Liver (tissue), 9 donors: Measurements from ENCODE around the gene BASP1. TPM values are rescaled to one million over a fixed set of nuclear protein-coding genes. Genes with fewer than 3 reads are reported as not detected.

Experiments used
- DNase-seq: peaks from one replicate; pipeline ENCODE4 v3.0.0-alpha.2; 2017; ENCODE audit warnings: low spot score
- H3K27ac ChIP-seq, 2 donors: one replicate each; pipeline ENCODE4 v1.7.0; 2013; ENCODE audit warnings: inconsistent platforms in 2 of 2, low read length in 2 of 2, control low read depth in 1 of 2, low read depth in 1 of 2, mild to moderate bottlenecking in 1 of 2
- H3K27me3 ChIP-seq, 4 donors: one replicate each; pipeline versions ENCODE4 v1.6.1 to v1.7.0; 2013; ENCODE audit warnings: low read length in 3 of 4, inconsistent platforms in 1 of 4, mild to moderate bottlenecking in 1 of 4, moderate library complexity in 1 of 4; ENCODE audit not compliant: control insufficient read depth in 4 of 4, insufficient read depth in 4 of 4
- H3K36me3 ChIP-seq, 4 donors: one replicate each; pipeline versions ENCODE4 v1.6.1 to v1.7.0; 2013; ENCODE audit warnings: low read length in 3 of 4, mild to moderate bottlenecking in 3 of 4, low read depth in 1 of 4, moderate library complexity in 1 of 4; ENCODE audit not compliant: control insufficient read depth in 4 of 4, insufficient read depth in 3 of 4
- H3K4me1 ChIP-seq, 4 donors: one replicate each; pipeline versions ENCODE4 v1.6.1 to v1.7.0; 2013; ENCODE audit warnings: low read length in 3 of 4, mild to moderate bottlenecking in 3 of 4, moderate library complexity in 1 of 4; ENCODE audit not compliant: control insufficient read depth in 4 of 4, insufficient read depth in 4 of 4
- H3K4me3 ChIP-seq, 3 donors: one replicate each; pipeline versions ENCODE4 v1.6.1 to v1.7.0; 2013; ENCODE audit warnings: low read length in 3 of 3, control low read depth in 1 of 3, low read depth in 1 of 3, mild to moderate bottlenecking in 1 of 3
- H3K9ac ChIP-seq, 2 donors: one replicate each; pipeline ENCODE4 v1.7.0; 2013; ENCODE audit warnings: low read length in 2 of 2, mild to moderate bottlenecking in 2 of 2, moderate library complexity in 2 of 2, control low read depth in 1 of 2, low read depth in 1 of 2
- H3K9me3 ChIP-seq, 4 donors: one replicate each; pipeline versions ENCODE4 v1.6.1 to v1.7.0; 2013; ENCODE audit warnings: low read length in 3 of 4; ENCODE audit not compliant: control insufficient read depth in 4 of 4
- ATF3 ChIP-seq: IDR thresholded peaks from 2 replicates; pipeline ENCODE4 v1.6.1; 2016; ENCODE audit warnings: antibody characterized with exemption
- CTCF ChIP-seq: fragments of 150-350 bp; IDR thresholded peaks from 2 replicates; pipeline ENCODE4 v1.5.1; 2017; ENCODE audit warnings: improper control_type of control experiment, low read depth, low read length; ENCODE audit not compliant: missing input control
- EGR1 ChIP-seq, 2 donors: IDR thresholded peaks; 2 replicates each; pipeline ENCODE4 v1.6.1; 2016 to 2018; ENCODE audit warnings: antibody characterized with exemption in 2 of 2, low read depth in 2 of 2
- FOXA1 ChIP-seq: IDR thresholded peaks from 2 replicates; pipeline ENCODE4 v1.6.1; 2016; ENCODE audit warnings: antibody characterized with exemption
- FOXA2 ChIP-seq: IDR thresholded peaks from 2 replicates; pipeline ENCODE4 v1.6.1; 2016; ENCODE audit warnings: antibody characterized with exemption
- GABPA ChIP-seq, 2 donors: IDR thresholded peaks in 1 of 2; conservative IDR thresholded peaks in 1 of 2; 2 replicates each; pipeline ENCODE4 v1.6.1; 2016; ENCODE audit warnings: antibody characterized with exemption in 2 of 2, mild to moderate bottlenecking in 1 of 2, moderate library complexity in 1 of 2
- HNF4A ChIP-seq, 2 donors: conservative IDR thresholded peaks; 2 replicates each; pipeline ENCODE4 v1.6.1; 2016; ENCODE audit warnings: antibody characterized with exemption in 2 of 2, mild to moderate bottlenecking in 2 of 2
- HNF4G ChIP-seq: IDR thresholded peaks from 2 replicates; pipeline ENCODE4 v1.6.1; 2016; ENCODE audit warnings: antibody characterized with exemption
- MAX ChIP-seq: IDR thresholded peaks from 2 replicates; pipeline ENCODE4 v1.6.1; 2016; ENCODE audit warnings: antibody characterized with exemption
- NR2F2 ChIP-seq: IDR thresholded peaks from 2 replicates; pipeline ENCODE4 v1.6.1; 2016; ENCODE audit warnings: antibody characterized with exemption
- RAD21 ChIP-seq, 2 donors: IDR thresholded peaks; 2 replicates each; pipeline ENCODE4 v1.6.1; 2016; ENCODE audit warnings: antibody characterized with exemption in 2 of 2, mild to moderate bottlenecking in 2 of 2
- REST ChIP-seq: IDR thresholded peaks from 2 replicates; pipeline ENCODE4 v1.6.1; 2016; ENCODE audit warnings: antibody characterized with exemption, mild to moderate bottlenecking
- RXRA ChIP-seq, 2 donors: IDR thresholded peaks; 2 replicates each; pipeline ENCODE4 v1.6.1; 2017 to 2018; ENCODE audit warnings: antibody characterized with exemption in 2 of 2, mild to moderate bottlenecking in 1 of 2
- SP1 ChIP-seq: IDR thresholded peaks from 2 replicates; pipeline ENCODE4 v1.6.1; 2018; ENCODE audit warnings: antibody characterized with exemption, mild to moderate bottlenecking
- TAF1 ChIP-seq: conservative IDR thresholded peaks from 2 replicates; pipeline ENCODE4 v1.6.1; 2016; ENCODE audit warnings: antibody characterized with exemption, mild to moderate bottlenecking
- YY1 ChIP-seq: IDR thresholded peaks from 2 replicates; pipeline ENCODE4 v1.6.1; 2016; ENCODE audit warnings: antibody characterized with exemption, mild to moderate bottlenecking
- ZBTB33 ChIP-seq: IDR thresholded peaks from 2 replicates; pipeline ENCODE4 v1.6.1; 2016; ENCODE audit warnings: antibody characterized with exemption
- WGBS: extraction: QIAGEN DNeasy Blood & Tissue Kit; methylation state at CpG from one replicate; pipeline ENCODE4 v1.1.7; 2013; 5-methylcytosine and 5-hydroxymethylcytosine counted together
- polyA plus RNA-seq, 2 donors: library from polyadenylated mRNA; stranded (reverse) in 1 of 2; unstranded in 1 of 2; fragments of 200-250 nt in 1 of 2; fragments of >200 nt in 1 of 2; fragmentation: Nextera tagmentation in 1 of 2; extraction: Ambion mirVana in 1 of 2; gene quantifications; one replicate each; pipeline versions ENCODE4 v1.2.1 to v1.2.3, GENCODE V29; 2013 to 2015
- total RNA-seq, 2 donors: library from RNA; depleted of rRNA; stranded (reverse); fragments of >200 nt; gene quantifications; one replicate each; pipeline ENCODE4 v1.2.3, GENCODE V29; 2014
- donor health status: healthy.
- donor health status: healthy.
- donor health status: healthy.
- donor health status: healthy.
- donor health status: healthy.

BASP1 gene
- total and polyA plus RNA-seq, 4 donors, result 1.2 to 17.0 (median 5.4) TPM

- 67% methylated on average over 4 of the region's 4 CpGs for WGBS
- peaks cover 0 to 3% (median 1%) of the 10 kb centered on the region in 4 donors for H3K4me1 ChIP-seq
- no peak overlapping the region for H3K27ac ChIP-seq
- no peaks in the 10 kb centered on the region for H3K9me3 ChIP-seq
- H3K27me3 ChIP-seq, result peaks cover 0 to 2% (median 0%) of the 10 kb centered on the region in 4 donors
- H3K36me3 ChIP-seq, result no peaks in the 10 kb centered on the region
- no peak for TF ChIP-seq ATF3
- TF ChIP-seq ZBTB33, result no peak
- no peak for TF ChIP-seq FOXA2
- no peak for TF ChIP-seq RXRA (IDR thresholded peaks at IDR 0.05)
- TF ChIP-seq TAF1, result no peak
- no peak for TF ChIP-seq FOXA1
- TF ChIP-seq REST, result no peak
- TF ChIP-seq MAX, result no peak
- TF ChIP-seq SP1, result no peak
- no peak for TF ChIP-seq EGR1 (IDR thresholded peaks at IDR 0.05; ENCODE audit: low read depth in 2 of 2)
- no peak for TF ChIP-seq NR2F2
- TF ChIP-seq YY1, result no peak
- no peak overlapping the region for H3K9ac ChIP-seq
- DNase-seq, result no peak
- H3K4me3 ChIP-seq, result no peak overlapping the region
These were observed 94.9 kb downstream of the BASP1 start for GRCh38 chr5:17312358-17312757.

GRCh38 chr5:17314907-17315471, 97.6 kb downstream of the BASP1 start:
- WGBS, result 77% methylated on average over 5 of the region's 5 CpGs
- H3K27me3 ChIP-seq, result no peaks in the 10 kb centered on the region
- no peak for DNase-seq
- H3K9ac ChIP-seq, result no peak overlapping the region
- no peak overlapping the region for H3K4me3 ChIP-seq
- H3K9me3 ChIP-seq, result no peaks in the 10 kb centered on the region
- H3K27ac ChIP-seq, result no peak overlapping the region
- no peaks in the 10 kb centered on the region for H3K36me3 ChIP-seq
- H3K4me1 ChIP-seq, result peaks cover 0 to 3% (median 1%) of the 10 kb centered on the region in 4 donors
- TF ChIP-seq CTCF, result no peak
- no peak for TF ChIP-seq GABPA (IDR thresholded peaks at IDR 0.05 in 1 of 2, conservative IDR thresholded peaks at IDR 0.05 in 1 of 2)
- no peak for TF ChIP-seq ZBTB33
- TF ChIP-seq SP1, result no peak
- no peak for TF ChIP-seq HNF4A (conservative IDR thresholded peaks at IDR 0.05)
- no peak for TF ChIP-seq RXRA (IDR thresholded peaks at IDR 0.05)
- no peak for TF ChIP-seq TAF1
- TF ChIP-seq NR2F2, result no peak
- TF ChIP-seq YY1, result no peak
- TF ChIP-seq RAD21 (IDR thresholded peaks at IDR 0.05), result no peak
- no peak for TF ChIP-seq ATF3
- TF ChIP-seq MAX, result no peak
- no peak for TF ChIP-seq FOXA1
- no peak for TF ChIP-seq HNF4G
